Thoracic aorta (tissue), 2 donors: ENCODE results near the gene LTBP1. TPM values are rescaled to one million over a fixed set of nuclear protein-coding genes. Genes with fewer than 3 reads are reported as not detected.

Experiments
- ATAC-seq: fragments of 150-250 bp; one replicate; pipeline ENCODE4 v1.8.0; 2017; ENCODE audit warnings: low read depth; ENCODE audit not compliant: insufficient number of reproducible peaks, low FRiP score
- DNase-seq: peaks from one replicate; pipeline ENCODE4 v3.0.0-alpha.2; 2020; ENCODE audit warnings: low spot score
- H3K27ac ChIP-seq, 2 donors: fragments of 200-600 bp; sonication (generic); 1 replicate in 1 of 2; 2 replicates in 1 of 2; pipeline ENCODE4 v1.5.1; 2016; ENCODE audit warnings: mild to moderate bottlenecking in 2 of 2, moderate library complexity in 2 of 2
- H3K27me3 ChIP-seq: fragments of 200-600 bp; sonication (generic); replicated peaks from 2 replicates; pipeline ENCODE4 v1.6.0; 2016; ENCODE audit warnings: mild to moderate bottlenecking; ENCODE audit not compliant: insufficient read depth
- H3K36me3 ChIP-seq: fragments of 200-600 bp; sonication (generic); one replicate; pipeline ENCODE4 v1.5.1; 2016
- H3K4me1 ChIP-seq, 2 donors: fragments of 200-600 bp; sonication (generic); 1 replicate in 1 of 2; 2 replicates in 1 of 2; pipeline versions ENCODE4 v1.5.1 to v1.6.0; 2016; ENCODE audit warnings: low read depth in 2 of 2, mild to moderate bottlenecking in 1 of 2; ENCODE audit not compliant: control insufficient read depth in 1 of 2
- H3K4me3 ChIP-seq: fragments of 200-600 bp; sonication (generic); 2 replicates; pipeline ENCODE4 v1.5.1; 2016; ENCODE audit warnings: mild to moderate bottlenecking
- H3K9me3 ChIP-seq: fragments of 200-600 bp; sonication (generic); 2 replicates; pipeline ENCODE4 v1.5.1; 2016
- CTCF ChIP-seq: fragments of 200-600 bp; sonication (generic); IDR thresholded peaks from one replicate; pipeline ENCODE4 v1.5.1; 2019; ENCODE audit warnings: antibody characterized with exemption
- total RNA-seq, 2 donors: library from RNA; depleted of rRNA; stranded (reverse); fragments of >200 nt; gene quantifications; one replicate each; pipeline versions ENCODE4 v1.1.0 to v1.2.3, GENCODE V29; 2016

The LTBP1 gene
- total RNA-seq, 2 donors from 2014 or later, result 584 to 786 TPM

GRCh38 chr2:32947484-32948143, 861 bp downstream of the LTBP1 start:
- TF ChIP-seq CTCF, result no peak
- no peaks in the 10 kb centered on the region for H3K9me3 ChIP-seq
- ATAC-seq (no peak), DNase-seq (no peak)
- H3K4me3 ChIP-seq, result peak overlapping the region; percentile 93
- peak overlapping the region; percentile 46 to 79 for H3K27ac ChIP-seq
- H3K27me3 ChIP-seq, result no peaks in the 10 kb centered on the region
- H3K4me1 ChIP-seq, result peaks cover 0 to 5% of the 10 kb centered on the region in 2 donors
- H3K36me3 ChIP-seq, result no peaks in the 10 kb centered on the region

DNA sequence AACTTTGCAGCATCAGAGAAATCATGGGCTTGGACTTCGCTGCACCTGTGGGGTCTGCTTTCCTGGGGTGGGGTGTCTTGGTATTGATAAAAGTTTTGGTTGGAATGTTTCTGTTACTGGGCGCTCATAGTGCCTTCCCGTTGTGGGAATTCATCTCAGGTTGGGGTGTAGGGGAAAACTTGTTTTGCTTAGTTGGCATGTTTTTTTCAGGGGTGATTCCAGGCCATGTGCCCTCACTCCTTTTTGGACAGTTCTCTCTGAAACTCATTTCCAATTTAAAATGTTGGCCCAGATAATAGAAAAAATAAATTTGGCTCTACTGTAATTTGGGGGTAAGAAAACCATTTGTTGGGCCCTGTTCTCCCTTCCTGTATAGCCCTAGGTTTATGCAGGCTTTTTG, 1.5 kb downstream of the LTBP1 start:
- TF ChIP-seq CTCF, result no peak
- Histone ChIP-seq H3K4me1 (peaks cover 0 to 5% of the 10 kb centered on the region in 2 donors), H3K9me3 (no peaks in the 10 kb centered on the region), H3K27ac (no peak overlapping the region), H3K4me3 (peak overlapping the region; percentile 93), H3K36me3 (no peaks in the 10 kb centered on the region), H3K27me3 (no peaks in the 10 kb centered on the region)
- ATAC-seq, result no peak
- no peak for DNase-seq

GRCh38 chr2:32949260-32949659, 2.5 kb downstream of the LTBP1 start:
- peaks cover 0 to 5% of the 10 kb centered on the region in 2 donors for H3K4me1 ChIP-seq
- no peaks in the 10 kb centered on the region for H3K36me3 ChIP-seq
- no peaks in the 10 kb centered on the region for H3K27me3 ChIP-seq
- DNase-seq, result no peak
- H3K4me3 ChIP-seq, result no peak overlapping the region
- TF ChIP-seq CTCF, result no peak
- H3K27ac ChIP-seq, result no peak overlapping the region
- ATAC-seq, result no peak
- no peaks in the 10 kb centered on the region for H3K9me3 ChIP-seq

GRCh38 chr2:32951672-32952071, 4.9 kb downstream of the LTBP1 start:
- H3K4me1 ChIP-seq, result peaks cover 0 to 5% of the 10 kb centered on the region in 2 donors
- no peak overlapping the region for H3K27ac ChIP-seq
- no peaks in the 10 kb centered on the region for H3K36me3 ChIP-seq
- DNase-seq (no peak), ATAC-seq (no peak)
- no peaks in the 10 kb centered on the region for H3K9me3 ChIP-seq
- no peak overlapping the region for H3K4me3 ChIP-seq
- H3K27me3 ChIP-seq, result no peaks in the 10 kb centered on the region
- TF ChIP-seq CTCF, result no peak

DNA sequence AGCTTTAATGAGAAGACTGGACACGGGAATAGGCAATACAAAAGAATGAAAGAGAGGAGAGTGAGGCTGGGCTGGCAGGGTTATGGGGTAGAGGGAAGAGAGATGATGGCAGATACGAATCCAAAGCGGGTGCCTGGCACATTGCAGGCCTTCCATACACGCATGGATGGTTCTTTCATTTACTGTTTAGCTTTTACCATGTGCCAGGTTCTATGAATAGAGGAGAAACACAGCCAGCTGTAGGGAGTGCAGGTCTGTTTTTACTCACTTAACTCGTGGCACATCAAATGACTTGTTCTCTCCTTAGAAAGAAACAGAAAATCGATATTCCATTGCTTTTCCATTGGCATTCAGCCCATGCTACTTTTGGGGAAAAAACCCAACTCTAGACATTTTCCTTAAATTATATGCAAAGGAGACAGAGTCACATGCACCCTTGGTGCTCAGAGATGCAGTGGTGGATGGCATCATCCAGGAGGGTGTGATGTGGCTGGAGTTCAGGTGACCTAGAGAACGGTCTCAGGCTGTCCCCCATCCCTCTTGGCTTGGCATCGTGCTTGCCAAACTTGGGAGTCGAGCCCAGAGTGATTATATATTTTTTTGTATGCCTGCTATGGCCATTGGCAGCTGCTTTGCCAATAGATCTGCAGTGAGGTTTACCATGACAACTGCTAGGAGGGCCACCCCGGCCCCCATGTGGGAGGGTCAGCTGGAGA, 6.2 kb downstream of the LTBP1 start:
- Histone ChIP-seq H3K27ac (no peak overlapping the region), H3K9me3 (no peaks in the 10 kb centered on the region), H3K4me1 (peaks cover 0 to 5% of the 10 kb centered on the region in 2 donors), H3K36me3 (no peaks in the 10 kb centered on the region), H3K4me3 (no peak overlapping the region), H3K27me3 (no peaks in the 10 kb centered on the region)
- no peak for TF ChIP-seq CTCF
- DNase-seq (no peak), ATAC-seq (no peak)
